Measurements from ENCODE around the gene ZNF423.

DNA sequence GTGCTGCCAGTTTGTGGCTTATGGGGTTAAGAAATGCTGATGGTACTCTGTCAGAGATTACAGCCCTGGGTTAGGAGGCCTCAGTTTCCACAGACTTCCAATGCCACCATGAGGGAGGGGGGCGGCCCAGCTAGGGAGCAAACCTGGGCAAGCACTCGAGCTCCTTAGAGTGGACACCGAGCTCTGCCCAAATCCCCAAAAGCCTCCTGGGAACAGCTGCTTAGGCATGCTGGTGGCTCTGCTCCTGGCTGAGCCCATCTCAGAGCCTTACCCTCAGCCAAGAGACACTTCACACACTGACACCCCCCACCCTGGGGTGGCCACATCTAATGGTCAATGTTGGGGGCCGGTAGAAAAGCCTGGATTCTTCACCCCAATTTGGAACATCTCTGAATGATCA, 416.2 kb downstream of the ZNF423 start:
- TF ChIP-seq EZH2phosphoT487 (IDR thresholded peaks at IDR 0.05; ENCODE audit: insufficient read depth, low read depth) (no peak), EZH2 (IDR thresholded peaks at IDR 0.05; ENCODE audit: insufficient read depth, poor library complexity, severe bottlenecking) (no peak)

Measured in GM23248 (cell line).